Upper lobe of left lung (tissue), 6 donors: ENCODE measurements around the gene ASIC1. TPM values are rescaled to one million over a fixed set of nuclear protein-coding genes. Genes with fewer than 3 reads are reported as not detected.

Source experiments
- ATAC-seq, 2 donors: fragments of 200-7000 bp; cut with Tn5 transposase; one replicate each; pipeline ENCODE4 v1.9.1; 2022; ENCODE audit warnings: mild to moderate bottlenecking in 2 of 2, moderate library complexity in 2 of 2; ENCODE audit not compliant: low FRiP score in 2 of 2
- DNase-seq, 2 donors: peaks; one replicate each; pipeline ENCODE4 v3.0.0-alpha.2; 2019 to 2020
- H3K27ac ChIP-seq, 4 donors: fragments of 200-600 bp; sonication (generic); one replicate each; pipeline ENCODE4 v1.5.1; 2016 to 2019
- H3K27me3 ChIP-seq, 4 donors: fragments of 200-600 bp; sonication (generic); one replicate each; pipeline ENCODE4 v1.5.1; 2017 to 2019
- H3K36me3 ChIP-seq, 4 donors: fragments of 200-600 bp; sonication (generic); one replicate each; pipeline ENCODE4 v1.5.1; 2016 to 2019
- H3K4me1 ChIP-seq, 4 donors: fragments of 200-600 bp; sonication (generic); one replicate each; pipeline ENCODE4 v1.5.1; 2018 to 2019
- H3K4me3 ChIP-seq, 4 donors: fragments of 200-600 bp; sonication (generic); one replicate each; pipeline ENCODE4 v1.5.1; 2017 to 2019; ENCODE audit warnings: mild to moderate bottlenecking in 2 of 4, moderate library complexity in 1 of 4
- H3K9me3 ChIP-seq, 4 donors: fragments of 200-600 bp; sonication (generic); one replicate each; pipeline ENCODE4 v1.5.1; 2018 to 2019
- EP300 ChIP-seq, 4 donors: sonication (generic); formaldehyde crosslinking; IDR thresholded peaks; one replicate each; pipeline ENCODE4 v1.5.1; 2017; ENCODE audit warnings: antibody characterized with exemption in 4 of 4, control low read depth in 2 of 4
- POLR2A ChIP-seq, 4 donors: fragments of 450-650 bp; IDR thresholded peaks; one replicate each; pipeline ENCODE4 v1.5.1; 2016 to 2017; ENCODE audit warnings: antibody characterized with exemption in 4 of 4, mild to moderate bottlenecking in 2 of 4
- POLR2AphosphoS5 ChIP-seq, 2 donors: sonication (generic); formaldehyde crosslinking; IDR thresholded peaks; one replicate each; pipeline ENCODE4 v1.5.1; 2017; ENCODE audit warnings: antibody characterized with exemption in 2 of 2
- WGBS, 2 donors: methylation state at CpG; one replicate each; pipeline ENCODE4 v1.1.5; 2017 to 2018; 5-methylcytosine and 5-hydroxymethylcytosine counted together
- total RNA-seq, 6 donors: library from RNA; depleted of rRNA in 4 of 6; stranded (reverse); fragments of >200 nt in 4 of 6; gene quantifications; one replicate each; pipeline versions ENCODE4 v1.1.0 to v1.2.1, GENCODE V29; 2016 to 2021
- TF ChIP-seq, protein P1 (sequence below), 6 experiments: fragments of 450-650 bp in 4 of 6; fragments of 200-600 bp in 2 of 6; sonication (generic) in 2 of 6; IDR thresholded peaks; one replicate each; pipeline ENCODE4 v1.5.1; 2016 to 2019; ENCODE audit warnings: antibody characterized with exemption in 6 of 6
- donor health status: DM: no; HTN: no; CAD: no; lungs with moderate emphysema.
- donor health status: DM: no; HTN: yes; CAD: no; lungs with severe emphysema.

The ASIC1 gene
- total RNA-seq, 6 donors from 2014 or later, result 0.15 to 2.7 (median 1.1) TPM; not detected in 2

DNA sequence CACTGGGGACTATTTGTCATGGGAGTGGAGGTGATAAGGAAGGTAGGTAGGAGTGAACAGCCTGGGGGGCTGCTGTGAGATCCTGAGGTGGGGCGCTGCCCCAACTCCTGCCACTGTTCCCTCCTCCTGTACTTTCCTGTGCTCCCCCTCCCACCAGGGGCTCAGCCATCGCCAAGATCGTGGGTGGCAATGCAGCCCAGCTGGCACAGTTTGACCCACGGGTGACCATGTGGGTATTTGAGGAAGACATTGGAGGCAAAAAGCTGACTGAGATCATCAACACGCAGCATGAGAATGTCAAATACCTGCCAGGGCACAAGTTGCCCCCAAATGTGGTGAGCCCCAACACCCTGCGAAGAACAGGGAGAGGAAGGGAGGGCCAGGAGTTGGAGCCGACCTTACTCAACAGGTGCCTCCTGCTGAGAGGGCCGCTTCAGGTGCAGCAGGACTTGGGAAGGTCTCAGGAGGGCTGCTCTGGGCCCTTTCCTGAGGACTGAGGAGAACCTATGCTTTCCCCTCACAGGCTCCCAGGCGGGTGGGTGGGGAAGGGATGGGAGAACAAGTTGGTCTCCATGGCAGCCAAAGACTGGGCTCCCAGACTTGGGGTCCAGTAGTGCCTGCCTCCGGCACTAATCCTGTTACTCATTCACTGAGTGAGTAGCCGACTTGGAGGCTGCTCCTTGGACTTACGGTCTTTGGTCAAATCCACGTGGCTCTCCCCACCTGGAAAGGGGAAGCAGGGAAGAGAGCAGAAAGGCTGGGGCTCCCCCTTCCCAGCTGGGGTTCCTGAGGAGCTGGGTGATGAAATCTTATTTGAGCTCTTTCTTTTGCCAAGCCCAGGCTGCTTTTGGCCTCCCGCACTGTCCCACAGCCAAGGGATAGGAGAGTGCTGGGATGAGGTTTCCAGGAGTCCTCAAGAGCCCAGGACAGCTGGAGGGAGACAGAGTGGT is 47.3 kb downstream of the ASIC1 start:
- DNase-seq, result no peak
- H3K27me3 ChIP-seq, result no peaks in the 10 kb centered on the region
- H3K27ac ChIP-seq, result peak overlapping the region in 1 of 4 donors; percentile 40
- peaks cover 8 to 18% (median 17%) of the 10 kb centered on the region in 4 donors for H3K4me1 ChIP-seq
- peaks cover 0 to 23% (median 8%) of the 10 kb centered on the region in 4 donors for H3K36me3 ChIP-seq
- H3K9me3 ChIP-seq, result no peaks in the 10 kb centered on the region
- TF ChIP-seq POLR2A (IDR thresholded peaks at IDR 0.05) (no peak), EP300 (IDR thresholded peaks at IDR 0.05) (no peak), POLR2AphosphoS5 (IDR thresholded peaks at IDR 0.05) (no peak)
- TF ChIP-seq, protein P1, sequence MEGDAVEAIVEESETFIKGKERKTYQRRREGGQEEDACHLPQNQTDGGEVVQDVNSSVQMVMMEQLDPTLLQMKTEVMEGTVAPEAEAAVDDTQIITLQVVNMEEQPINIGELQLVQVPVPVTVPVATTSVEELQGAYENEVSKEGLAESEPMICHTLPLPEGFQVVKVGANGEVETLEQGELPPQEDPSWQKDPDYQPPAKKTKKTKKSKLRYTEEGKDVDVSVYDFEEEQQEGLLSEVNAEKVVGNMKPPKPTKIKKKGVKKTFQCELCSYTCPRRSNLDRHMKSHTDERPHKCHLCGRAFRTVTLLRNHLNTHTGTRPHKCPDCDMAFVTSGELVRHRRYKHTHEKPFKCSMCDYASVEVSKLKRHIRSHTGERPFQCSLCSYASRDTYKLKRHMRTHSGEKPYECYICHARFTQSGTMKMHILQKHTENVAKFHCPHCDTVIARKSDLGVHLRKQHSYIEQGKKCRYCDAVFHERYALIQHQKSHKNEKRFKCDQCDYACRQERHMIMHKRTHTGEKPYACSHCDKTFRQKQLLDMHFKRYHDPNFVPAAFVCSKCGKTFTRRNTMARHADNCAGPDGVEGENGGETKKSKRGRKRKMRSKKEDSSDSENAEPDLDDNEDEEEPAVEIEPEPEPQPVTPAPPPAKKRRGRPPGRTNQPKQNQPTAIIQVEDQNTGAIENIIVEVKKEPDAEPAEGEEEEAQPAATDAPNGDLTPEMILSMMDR (IDR thresholded peaks at IDR 0.05), result no peak
- peak overlapping the region in 2 of 4 donors; percentile 20 to 23 for H3K4me3 ChIP-seq
- 67 to 70% methylated on average over 10 to 14 of the region's 14 CpGs for WGBS, 2 donors
- ATAC-seq, result no peak

DNA sequence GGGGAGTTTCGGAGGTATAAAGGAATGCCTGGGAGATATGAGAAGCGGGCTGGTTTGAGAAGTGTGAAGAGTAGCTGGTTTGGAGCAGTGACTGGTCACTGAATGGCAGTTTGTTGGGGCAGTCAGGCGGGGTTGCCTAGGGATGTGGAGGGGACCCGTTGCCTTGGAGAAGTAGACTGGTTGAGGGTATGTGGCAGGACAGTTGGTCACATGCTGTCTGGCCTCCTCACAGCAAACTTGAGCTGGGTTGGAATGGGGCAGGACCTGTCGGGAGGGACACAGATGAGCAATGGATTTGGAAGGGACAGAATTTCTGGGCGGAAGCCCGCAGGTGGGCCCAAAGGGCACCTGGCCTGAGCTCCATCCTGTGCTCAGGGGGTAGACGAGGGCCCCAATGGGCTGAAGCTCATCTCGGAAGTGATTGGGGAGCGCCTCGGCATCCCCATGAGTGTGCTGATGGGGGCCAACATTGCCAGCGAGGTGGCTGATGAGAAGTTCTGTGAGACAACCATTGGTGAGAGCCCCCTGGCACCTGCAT is 48.6 kb downstream of the ASIC1 start:
- no peak for DNase-seq
- no peaks in the 10 kb centered on the region for H3K27me3 ChIP-seq
- 93% methylated on average over 12 of the region's 12 CpGs for WGBS, 2 donors

DNA sequence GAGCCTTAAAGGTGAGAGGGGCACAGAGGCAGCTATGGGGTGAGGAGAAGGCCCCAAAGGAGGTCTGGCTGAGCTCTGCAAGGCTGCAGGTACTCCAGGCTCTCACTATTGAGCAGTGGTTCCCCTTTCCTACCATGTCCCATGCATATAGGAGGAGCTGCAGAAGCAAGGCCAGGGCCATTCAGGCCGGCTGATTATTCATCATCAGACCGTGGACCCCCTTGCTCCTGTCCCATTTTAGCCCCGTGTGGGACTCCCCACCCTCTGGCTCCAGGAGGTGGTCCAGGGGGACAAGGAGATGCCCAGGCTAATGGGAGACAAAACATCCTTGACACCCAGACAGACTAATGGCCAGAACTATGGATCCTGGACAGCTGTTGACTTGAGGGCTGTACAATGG is 49.5 kb downstream of the ASIC1 start:
- no peak for DNase-seq
- 73 to 89% methylated on average over 3 of the region's 3 CpGs for WGBS, 2 donors
- Histone ChIP-seq H3K4me3 (no peak overlapping the region), H3K27ac (no peak overlapping the region), H3K36me3 (peaks cover 0 to 4% (median 0%) of the 10 kb centered on the region in 4 donors), H3K27me3 (no peaks in the 10 kb centered on the region), H3K9me3 (no peaks in the 10 kb centered on the region), H3K4me1 (peaks cover 22 to 36% (median 35%) of the 10 kb centered on the region in 4 donors)
- TF ChIP-seq POLR2AphosphoS5 (IDR thresholded peaks at IDR 0.05), result no peak
- TF ChIP-seq, protein P1 (IDR thresholded peaks at IDR 0.05), result no peak
- no peak for TF ChIP-seq EP300 (IDR thresholded peaks at IDR 0.05)
- no peak for TF ChIP-seq POLR2A (IDR thresholded peaks at IDR 0.05)
- ATAC-seq, result no peak

More for the DNA sequence above, 48.6 kb downstream of the ASIC1 start:
- ATAC-seq, result no peak
- Histone ChIP-seq H3K36me3 (peaks cover 0 to 10% (median 2%) of the 10 kb centered on the region in 4 donors), H3K27ac (no peak overlapping the region), H3K4me1 (peaks cover 17 to 31% (median 30%) of the 10 kb centered on the region in 4 donors), H3K9me3 (no peaks in the 10 kb centered on the region), H3K4me3 (no peak overlapping the region)
- TF ChIP-seq POLR2A (IDR thresholded peaks at IDR 0.05), result no peak

DNA sequence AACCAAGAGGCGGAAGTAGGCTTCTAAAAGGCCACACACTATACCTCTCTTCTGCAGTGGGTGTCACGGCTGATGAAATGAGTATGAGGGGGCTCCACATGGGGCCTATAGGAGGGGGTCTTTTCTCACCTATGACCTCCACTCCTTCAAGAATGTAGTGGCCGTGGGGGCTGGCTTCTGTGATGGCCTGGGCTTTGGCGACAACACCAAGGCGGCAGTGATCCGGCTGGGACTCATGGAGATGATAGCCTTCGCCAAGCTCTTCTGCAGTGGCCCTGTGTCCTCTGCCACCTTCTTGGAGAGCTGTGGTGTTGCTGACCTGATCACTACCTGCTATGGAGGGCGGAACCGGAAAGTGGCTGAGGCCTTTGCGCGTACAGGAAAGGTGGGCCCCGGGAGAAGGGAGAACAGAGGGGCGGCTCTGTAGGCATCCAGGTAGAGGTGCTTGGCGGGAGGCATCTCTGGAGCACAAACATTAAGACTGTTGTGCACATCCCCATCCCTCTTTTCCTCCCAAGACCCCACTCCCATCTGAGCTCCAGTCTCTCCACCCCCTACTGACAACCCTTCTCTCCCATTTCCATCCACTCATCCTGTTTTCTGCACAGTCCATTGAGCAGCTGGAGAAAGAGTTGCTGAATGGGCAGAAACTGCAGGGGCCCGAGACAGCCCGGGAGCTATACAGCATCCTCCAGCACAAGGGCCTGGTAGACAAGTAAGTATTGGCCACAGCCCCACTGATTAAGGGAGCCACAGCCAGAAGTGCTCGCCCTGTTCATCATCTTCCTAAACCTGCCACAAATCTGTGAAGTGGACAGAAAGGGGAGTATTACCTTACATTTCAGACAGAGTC is 50.2 kb downstream of the ASIC1 start:
- Histone ChIP-seq H3K36me3 (no peaks in the 10 kb centered on the region), H3K9me3 (no peaks in the 10 kb centered on the region), H3K27ac (no peak overlapping the region), H3K4me1 (peaks cover 22 to 37% (median 35%) of the 10 kb centered on the region in 4 donors), H3K27me3 (no peaks in the 10 kb centered on the region), H3K4me3 (no peak overlapping the region)
- DNase-seq (no peak), ATAC-seq (no peak)
- 92 to 96% methylated on average over 13 to 17 of the region's 17 CpGs for WGBS, 2 donors
- TF ChIP-seq EP300 (IDR thresholded peaks at IDR 0.05) (no peak), POLR2AphosphoS5 (IDR thresholded peaks at IDR 0.05) (no peak)

DNA sequence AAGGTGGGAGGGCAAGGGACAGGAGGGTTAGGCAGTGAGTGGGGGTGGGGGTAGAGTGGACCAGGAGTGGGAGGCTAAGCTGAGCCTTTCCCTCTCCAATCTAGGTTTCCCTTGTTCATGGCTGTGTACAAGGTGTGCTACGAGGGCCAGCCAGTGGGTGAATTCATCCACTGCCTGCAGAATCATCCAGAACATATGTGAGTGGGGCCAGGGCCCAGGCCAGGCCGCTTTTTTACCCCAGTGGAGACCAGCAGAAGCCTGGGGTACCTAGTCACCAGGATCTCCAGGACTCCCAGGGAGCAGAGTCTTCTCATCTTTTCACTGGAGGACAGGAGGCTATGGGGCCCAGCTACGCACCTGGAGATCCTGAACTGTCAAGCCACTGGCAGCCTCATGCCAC is 51.9 kb downstream of the ASIC1 start:
- TF ChIP-seq POLR2AphosphoS5 (IDR thresholded peaks at IDR 0.05) (no peak), EP300 (IDR thresholded peaks at IDR 0.05) (no peak), POLR2A (IDR thresholded peaks at IDR 0.05) (no peak)
- TF ChIP-seq, protein P1 (IDR thresholded peaks at IDR 0.05), result no peak
- ATAC-seq (no peak), DNase-seq (no peak)
- H3K27ac ChIP-seq, result peak overlapping the region; percentile 84 to 97 (median 95)
- 97 to 100% methylated on average over 2 to 3 of the region's 3 CpGs for WGBS, 2 donors
- no peak overlapping the region for H3K4me3 ChIP-seq
- no peaks in the 10 kb centered on the region for H3K36me3 ChIP-seq
- H3K9me3 ChIP-seq, result no peaks in the 10 kb centered on the region
- H3K4me1 ChIP-seq, result peaks cover 34 to 43% (median 40%) of the 10 kb centered on the region in 4 donors
- no peaks in the 10 kb centered on the region for H3K27me3 ChIP-seq
